ACHN (cell line): ENCODE measurements around the gene EEF1AKMT3.

Source experiments
- DNase-seq: peaks from one replicate; pipeline ENCODE4 v3.0.0-alpha.2; 2015
- in situ Hi-C: cut with HindIII; loops from 2 replicates; pipeline ENCODE4 v1.10.0; 2017; ENCODE audit warnings: low sequenced_read_pairs, low pct_ligation_motif_present, low pct_unique_long_range_greater_than_20kb

Gene EEF1AKMT3

DNA sequence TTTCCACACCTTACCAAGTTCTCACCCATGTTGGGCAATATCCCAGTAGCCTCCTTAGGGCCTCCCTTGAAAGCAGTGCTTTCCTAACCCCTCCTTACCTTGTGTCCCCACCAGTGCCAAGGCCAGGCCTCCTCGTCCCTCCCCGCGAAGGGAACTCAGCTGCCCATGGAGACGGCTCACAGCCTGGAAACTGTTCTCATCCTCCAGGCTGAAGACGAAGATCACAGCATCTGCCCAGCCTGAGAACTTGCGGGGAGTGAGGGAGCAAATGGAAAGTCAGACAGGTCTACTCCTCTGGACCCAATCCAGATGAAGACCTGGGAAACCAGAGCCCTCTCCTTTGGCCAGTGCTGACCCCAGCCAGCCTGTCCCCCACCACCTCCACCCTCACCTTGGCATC, 38.5 kb upstream of the EEF1AKMT3 start:
- DNase-seq, result no peak
- in situ Hi-C loops, result no loop called here

DNA sequence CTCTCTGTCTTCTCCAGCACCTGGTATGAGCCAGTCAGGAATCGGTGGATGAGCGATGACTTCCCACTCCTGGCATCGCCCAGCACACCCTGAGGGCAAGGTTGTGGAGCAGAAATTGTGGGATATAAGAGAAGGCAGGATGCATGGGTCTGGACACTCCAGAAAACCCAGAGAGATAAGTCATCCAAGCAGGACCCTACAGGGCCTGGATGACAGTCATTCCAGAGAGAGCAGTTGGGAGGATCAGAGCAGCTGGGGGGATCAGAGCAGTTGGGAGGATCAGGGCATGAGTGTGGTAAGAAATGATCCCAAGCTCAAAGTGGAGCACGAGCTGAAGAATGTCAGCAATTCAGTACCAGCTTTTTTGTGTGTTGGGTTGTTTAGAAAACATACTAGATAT, 37.8 kb upstream of the EEF1AKMT3 start:
- in situ Hi-C loops, result no loop called here

DNA sequence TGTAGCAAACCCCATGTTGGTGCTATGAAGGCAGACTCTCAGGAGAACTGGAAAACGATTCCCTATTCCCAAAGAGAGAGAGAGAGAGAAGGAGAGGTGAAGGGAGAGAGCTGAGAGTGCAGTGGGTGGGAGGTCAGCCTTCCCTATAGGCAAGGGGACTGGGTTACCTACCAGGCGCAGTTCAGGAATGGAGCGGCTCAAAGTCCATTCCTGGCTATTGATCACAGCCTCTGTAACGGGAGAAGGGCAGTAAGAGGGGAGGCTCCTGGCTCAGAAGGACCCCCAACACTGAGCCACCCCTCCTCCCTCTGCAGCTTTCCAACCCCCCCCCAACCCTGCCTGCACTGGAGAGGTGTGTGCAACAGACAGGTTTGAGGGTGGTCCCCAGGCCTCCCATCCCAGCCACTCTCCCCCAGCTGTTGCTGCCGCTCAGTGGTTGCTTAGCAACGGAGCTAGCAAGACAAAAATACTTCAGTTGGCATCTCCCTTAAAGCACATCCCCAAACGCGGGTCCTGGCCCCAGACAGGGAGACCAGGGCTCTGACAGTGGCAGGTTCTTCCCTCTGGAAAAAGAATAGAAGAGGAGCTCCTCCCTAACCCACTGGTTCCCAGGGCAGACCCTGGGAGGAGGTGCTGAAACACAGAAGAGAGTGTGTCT, 37.1 kb upstream of the EEF1AKMT3 start:
- in situ Hi-C loops, result no loop called here

More for the DNA sequence above, 37.8 kb upstream of the EEF1AKMT3 start:
- DNase-seq, result no peak

DNA sequence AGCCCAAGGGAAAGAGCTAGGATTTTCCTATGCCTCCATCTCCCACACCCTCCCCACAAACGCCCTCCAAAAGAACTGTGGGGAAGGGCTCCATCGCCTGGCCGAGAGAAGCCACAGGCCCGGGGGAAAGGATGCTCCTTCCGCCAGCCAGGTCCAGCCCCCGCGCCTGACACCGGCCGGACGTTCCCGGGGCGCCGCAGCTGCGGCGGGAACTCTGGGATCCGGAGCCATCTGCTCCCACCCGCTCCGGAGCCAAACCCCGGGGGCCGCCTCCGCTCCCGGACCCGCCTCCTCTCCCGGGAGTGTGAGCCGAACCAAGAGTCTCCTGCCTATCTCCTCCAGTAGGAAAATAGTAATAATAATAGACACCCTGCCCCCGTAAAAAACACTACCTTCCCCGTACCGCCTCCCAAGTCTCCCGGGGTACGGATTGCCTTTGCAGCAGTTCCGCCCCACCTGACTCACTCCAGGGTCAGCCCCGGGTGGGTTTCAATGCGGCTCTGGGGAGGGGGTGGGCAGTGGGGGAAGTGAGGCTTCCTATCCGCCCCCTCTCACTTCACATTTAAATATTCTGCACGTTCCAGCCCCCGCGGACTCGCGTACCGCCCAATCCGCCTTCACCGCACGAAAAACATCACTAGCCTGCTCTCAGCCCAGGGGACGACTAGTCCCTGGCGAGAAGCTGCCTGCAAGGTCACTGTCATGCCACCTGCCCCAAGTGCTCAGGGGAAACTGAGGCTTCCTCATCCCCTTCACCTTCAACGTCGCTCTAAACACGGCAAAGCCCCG, 36.3 kb upstream of the EEF1AKMT3 start:
- peak; percentile 68 for DNase-seq
- in situ Hi-C loops, result no loop called here

More for the DNA sequence above, 37.1 kb upstream of the EEF1AKMT3 start:
- no peak for DNase-seq

DNA sequence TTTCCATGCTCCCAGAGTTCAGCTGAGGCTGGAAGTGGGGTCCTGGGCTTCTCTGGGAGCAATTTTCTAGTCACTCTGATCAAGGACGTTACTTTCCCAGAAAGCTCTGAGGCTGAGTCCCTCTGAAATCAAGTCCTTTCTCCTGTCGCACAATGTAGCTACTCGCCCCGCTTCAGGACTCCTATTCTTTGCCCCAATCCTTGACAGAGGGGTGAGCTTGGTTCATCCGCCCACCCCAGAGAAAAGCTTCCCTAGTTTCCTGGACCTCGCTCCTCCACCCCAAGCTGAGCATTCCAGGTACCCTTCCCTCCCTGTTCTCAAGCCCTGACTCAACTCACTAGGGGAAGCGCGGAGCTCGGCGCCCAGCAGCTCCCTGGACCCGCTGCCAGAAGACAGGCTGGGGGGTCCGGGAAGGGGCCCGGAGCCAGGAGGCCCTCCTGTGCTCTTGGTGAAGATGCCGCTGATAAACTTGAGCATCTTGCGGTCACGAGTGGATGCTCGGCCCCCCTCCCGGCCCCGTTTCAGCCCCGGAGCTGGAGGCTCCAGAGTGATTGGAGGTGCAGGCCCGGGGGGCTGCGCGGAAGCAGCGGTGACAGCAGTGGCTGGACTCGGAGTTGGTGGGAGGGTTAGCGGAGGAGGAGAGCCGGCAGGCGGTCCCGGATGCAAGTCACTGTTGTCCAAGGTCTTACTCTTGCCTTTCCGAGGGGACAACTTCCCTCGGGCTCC, 35.5 kb upstream of the EEF1AKMT3 start:
- in situ Hi-C loops, result no loop called here
- no peak for DNase-seq

DNA sequence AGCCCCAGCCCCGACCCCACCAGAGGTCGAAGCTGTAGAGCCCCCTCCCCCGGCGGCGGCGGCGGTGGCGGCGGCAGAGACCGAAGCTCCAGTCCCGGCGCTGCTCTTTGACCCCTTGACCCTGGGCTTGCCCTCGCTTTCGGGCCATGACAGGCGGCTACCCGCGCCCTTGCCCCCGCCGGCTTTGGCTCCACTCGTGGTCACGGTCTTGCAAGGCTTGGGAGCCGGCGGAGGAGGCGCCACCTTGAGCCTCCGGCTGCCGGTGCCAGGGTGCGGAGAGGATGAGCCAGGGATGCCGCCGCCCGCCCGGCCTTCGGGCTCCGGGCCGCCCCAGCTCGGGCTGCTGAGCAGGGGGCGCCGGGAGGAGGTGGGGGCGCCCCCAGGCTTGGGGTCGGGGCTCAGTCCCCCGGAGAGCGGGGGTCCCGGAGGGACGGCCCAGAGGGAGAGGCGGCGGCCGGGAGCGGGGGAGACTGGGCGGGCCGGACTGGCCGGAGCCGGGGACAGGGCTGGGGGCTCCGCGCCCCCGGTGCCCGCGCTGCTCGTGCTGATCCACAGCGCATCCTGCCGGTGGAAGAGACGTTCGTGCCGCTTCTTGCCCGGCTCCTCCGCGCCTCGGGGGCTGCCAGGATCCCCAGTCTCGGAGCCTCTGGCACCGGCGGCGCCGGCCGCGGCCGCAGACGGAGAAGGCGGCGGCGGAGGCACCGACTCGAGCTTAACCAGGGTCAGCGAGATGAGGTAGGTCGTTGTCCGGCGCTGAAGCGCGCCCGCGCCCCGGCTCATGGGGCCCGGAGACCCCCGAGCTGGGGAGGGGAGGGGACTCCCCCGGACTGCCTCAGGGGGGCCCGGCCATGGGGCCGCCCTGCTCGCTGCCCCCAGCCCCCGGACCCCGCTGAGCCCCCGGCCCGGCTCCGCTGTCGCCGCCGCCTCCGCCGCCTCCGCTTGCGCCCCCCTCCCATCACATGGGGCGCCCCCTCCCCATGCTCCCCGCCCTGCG, 34.6 kb upstream of the EEF1AKMT3 start:
- in situ Hi-C loops, result no loop called here

DNA sequence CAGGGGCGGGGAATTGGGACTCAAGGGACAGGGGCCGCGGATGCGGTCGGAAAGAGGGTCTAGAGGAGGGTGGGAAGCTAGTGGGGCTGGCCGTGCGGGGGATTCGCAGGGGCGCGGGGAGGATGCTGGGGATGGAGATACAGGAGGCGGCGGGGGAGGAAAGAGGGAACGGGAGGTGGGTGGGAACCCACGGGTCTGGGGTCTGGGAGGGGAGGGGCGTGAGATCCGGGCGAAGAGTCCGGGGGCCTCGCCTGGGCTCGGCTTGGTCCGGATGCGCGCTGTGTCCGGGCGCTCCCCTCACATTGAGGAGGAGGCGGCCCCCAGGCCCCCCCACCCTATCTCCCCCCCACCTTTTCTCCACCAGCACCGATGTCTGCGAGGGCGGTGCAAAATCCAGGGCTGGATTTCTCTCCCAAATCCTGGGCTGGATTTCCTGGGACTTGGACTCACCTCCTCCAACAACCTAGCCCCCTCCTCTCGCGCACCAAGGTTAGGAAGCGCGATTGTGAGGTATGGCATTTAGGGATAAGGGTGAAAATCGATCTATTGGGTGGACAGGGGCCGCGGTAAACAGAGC, 33.7 kb upstream of the EEF1AKMT3 start, which contains the start of gene AGAP2:
AGAP2 (minus strand) TSS at position 82 of the 577 bp plus-strand sequence. CDS start 496 bp downstream, outside the sequence.
- DNase-seq, result peak; percentile 35
- in situ Hi-C loops, result no loop called here

More for the DNA sequence above, 34.6 kb upstream of the EEF1AKMT3 start:
- DNase-seq, result peak; percentile 50

DNA sequence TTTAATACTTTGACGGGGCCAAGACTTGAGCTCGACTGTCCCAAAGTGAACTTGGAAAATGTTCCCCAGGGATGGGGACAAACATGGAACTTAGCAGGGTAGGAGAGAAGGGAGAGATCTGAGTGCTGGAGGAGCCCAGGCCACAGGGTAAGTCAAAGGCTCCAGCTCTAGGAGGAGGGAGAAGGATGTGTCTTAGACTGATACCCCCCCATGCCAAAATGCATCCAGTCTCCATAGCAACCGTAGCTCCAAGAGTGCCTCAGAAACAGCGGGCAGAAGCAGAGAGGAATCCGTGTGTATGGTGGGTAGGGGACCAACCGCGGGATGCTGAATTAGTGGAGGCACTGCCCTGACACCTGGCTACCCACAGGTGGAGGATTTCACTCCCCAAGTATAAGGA, 33.0 kb upstream of the EEF1AKMT3 start:
- DNase-seq, result no peak
- in situ Hi-C loops, result no loop called here

DNA sequence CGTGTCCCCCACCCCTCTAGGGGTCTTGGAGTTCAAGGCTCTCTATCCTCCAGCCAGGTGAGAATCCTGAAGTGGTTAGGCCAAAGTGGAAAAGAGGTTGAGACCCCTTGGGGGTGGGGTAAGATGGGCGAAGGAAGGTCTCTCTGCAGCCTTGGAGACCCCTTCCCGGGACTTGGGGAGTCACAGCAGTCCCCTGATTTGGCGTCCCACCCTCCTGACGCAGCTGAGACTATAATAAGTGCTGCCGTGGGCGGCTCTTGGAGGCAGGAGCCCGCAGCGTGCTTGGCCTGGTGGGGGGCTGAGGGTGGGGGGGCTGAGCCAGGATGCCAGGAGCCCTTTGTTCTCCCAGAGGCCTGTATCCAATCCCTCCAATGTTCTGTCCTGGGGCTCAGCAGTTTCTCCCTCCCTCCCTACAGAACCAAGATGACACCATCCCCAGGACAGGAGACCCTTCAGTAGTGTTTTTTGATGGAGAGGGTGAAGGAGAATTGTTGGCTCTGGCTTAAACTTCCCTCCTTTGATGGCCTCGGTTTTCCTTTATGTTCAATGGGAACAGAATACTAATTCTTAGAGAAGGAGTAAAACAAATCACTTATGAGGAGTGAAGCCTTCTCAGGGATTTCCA, 32.4 kb upstream of the EEF1AKMT3 start:
- in situ Hi-C loops, result no loop called here
- no peak for DNase-seq

DNA sequence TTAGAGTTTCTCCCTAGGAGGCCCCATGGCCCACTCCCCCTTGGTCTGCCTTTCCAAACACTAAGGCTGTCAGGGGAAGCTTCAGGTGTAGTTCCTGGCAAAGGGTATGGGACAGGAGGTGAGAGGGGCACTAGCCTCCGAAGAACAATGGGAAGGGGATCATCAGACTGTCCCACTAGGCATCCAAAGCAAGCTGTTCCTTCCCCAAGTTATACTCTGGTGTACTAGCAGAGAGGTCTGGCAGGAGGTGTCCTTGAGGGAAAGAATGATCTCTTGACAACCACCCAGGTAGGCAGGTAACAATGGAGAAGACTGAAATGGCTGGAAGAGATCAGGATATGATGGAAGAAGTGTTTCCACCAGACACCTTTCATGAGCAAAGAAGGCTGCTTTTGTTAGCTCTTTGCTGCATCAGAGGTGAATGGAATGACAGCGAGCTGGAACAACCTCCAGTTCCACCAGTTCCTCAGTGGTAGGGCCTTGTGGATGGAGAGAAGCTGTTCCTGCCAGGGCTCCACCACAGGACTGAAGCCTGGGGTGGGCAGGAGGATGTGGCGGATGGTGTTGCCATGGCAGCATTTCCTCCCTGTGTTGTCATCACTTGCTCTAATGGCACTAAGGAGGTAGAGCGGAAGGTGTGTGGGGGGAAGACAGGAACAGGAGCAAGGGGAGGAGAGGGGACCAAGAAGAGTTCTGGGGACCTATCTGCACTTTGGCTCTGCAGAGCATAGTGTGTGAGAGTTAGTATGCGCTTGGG, 31.6 kb upstream of the EEF1AKMT3 start:
- DNase-seq, result no peak
- in situ Hi-C loops, result no loop called here

DNA sequence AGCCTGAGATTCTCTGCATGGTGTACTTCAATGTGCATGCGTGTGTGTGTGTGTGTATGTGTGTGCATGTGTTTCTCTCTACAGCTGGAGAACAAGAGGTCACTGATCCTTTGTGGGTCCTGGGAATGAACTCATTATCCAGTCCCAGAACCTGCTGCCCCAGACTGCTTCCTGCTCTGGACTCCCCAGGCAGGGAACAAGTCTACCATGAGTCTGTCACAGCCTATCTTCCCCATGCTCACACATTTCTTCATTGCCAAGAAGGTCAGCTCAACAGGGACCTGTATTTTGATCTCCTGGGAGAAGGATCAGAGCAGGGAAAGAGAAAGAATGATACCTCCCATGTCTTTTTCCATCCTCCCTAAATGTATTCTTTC, 31.0 kb upstream of the EEF1AKMT3 start:
- in situ Hi-C loops, result no loop called here
- DNase-seq, result no peak

DNA sequence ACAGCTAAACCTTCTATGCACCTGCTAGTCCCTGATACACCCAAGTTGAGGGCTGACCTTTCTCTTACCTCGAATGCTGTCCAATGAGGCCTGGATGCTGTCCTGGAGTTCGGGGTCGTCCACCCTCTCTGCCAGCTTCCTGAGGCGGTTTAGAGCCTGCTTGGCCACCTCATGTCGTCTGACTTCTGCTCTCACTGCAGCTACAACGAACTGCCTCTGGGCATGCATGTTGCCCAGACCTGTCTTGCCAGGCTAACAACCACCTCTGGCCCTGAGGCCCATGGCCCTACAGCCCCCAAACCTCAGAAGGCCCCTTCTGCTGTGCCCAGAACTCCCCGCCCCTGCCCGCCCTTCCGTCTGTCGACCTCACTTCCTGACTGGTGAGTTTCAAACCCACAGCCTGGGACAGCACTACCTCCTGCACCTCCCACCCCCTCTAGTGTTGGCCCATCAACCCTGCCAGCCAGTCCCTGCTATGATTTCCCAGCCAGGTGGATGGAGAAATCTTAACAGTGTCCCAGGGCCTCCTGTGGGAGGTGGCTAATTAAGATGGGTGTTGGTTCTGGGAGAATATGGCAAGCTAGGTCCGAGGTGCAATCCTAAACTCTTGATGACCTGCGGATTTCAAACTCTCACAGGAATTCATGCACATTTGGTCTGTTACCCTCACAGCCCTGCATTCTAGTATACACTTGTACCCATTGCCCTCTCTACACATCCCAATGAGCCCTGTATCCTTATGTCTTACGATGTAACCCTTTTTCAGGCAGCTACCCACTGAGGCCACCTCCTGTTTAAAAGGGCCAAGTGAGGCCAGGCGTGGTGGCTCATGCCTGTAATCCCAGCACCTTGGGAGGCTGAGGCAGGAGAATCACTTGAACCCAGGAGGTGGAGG, 30.3 kb upstream of the EEF1AKMT3 start:
- peak; percentile 43 for DNase-seq
- in situ Hi-C loops, result no loop called here

DNA sequence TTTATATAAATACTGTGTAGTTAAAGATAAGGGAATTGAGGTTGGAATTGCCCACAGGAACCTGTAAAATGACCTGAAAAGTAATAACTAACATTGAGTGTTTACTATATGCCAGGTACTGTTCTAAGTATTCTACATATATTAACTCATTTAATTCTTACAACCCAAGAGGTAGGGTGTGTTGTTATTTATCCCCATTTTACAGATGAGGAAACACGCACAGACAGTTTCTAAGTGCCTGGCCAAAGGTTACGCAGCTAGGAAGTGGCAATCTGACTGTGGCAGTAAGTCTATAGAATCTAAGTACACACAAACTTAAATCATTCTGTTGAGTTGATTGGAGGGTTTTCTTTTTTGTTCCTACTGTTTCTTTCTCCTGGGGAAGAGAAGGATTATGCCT, 28.6 kb upstream of the EEF1AKMT3 start:
- in situ Hi-C loops, result no loop called here
- DNase-seq, result no peak

DNA sequence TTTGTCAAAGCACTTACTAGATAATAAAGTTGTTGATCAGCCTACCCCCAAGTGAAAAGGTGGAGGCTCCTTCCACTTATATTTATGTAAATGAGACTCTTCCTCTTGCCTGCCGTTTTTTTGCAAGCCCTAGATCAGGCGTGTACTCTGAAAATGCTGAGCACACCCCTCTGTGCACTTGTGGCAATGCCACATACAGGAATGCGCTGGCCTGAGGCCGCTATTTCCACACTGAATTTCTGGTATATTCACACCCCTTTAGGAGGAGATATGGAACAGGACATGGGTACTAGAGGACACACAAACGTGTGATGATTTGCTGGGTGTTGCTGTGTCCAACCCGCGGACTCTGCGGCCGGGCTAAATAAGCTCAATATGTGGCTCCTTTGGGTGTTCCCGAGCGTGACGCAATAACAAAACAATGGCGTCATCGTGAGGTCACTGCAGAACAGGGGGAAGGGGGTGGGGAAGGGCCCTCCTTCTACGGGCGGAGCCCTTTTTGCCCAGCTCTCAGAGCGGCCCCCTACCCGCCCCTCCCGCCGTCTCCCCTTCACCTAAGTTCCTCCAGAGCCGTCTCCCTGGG, 28.1 kb upstream of the EEF1AKMT3 start:
- peak; percentile 90 for DNase-seq
- in situ Hi-C loops, result no loop called here

DNA sequence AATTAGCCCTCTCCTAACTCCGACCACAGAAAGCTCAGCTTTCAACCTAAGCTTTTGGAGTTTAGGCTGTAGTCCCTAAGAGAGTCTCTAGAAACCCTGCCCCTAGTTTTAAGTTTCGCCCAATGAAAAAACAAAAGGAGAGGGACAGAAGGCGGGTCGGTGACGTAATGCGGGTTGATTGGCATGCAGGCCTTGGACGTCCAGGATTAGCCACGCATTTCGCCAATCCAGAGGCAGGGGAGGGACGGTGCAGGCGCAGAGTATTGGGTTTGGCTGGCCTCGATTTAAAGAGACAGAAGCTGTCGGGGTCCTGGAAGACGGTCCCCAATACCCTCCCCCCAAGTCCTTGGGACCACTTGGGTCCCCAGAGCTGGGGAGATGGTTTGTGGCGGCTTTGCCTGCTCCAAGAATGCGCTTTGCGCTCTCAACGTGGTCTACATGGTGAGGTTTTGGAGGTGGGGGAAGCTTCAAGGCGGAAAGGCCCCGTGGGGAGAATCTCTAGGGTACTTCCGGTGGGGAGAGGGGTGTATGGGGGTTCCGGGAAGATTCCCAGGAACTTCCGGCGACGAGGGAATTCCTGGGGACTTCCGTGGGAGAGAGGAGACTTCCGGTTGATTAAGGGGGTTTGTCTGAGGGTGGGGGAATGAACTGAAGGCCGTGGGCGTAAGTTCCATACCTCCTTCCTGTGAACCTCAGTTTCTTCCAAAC, 27.5 kb upstream of the EEF1AKMT3 start, which contains the start of gene TSPAN31:
TSPAN31 (plus strand) TSS at position 263 of the 708 bp plus-strand sequence; CDS start at position 379, 116 bp downstream.
- in situ Hi-C loops, result no loop called here
- DNase-seq, result peak; percentile 100
